ENCODE measurements around the gene GSTT2B.
"Not testable (repeated sequence)": the region's sequence is repeated elsewhere in the genome, so short reads cannot be mapped to it uniquely, and the experiment has no call there.

Gene GSTT2B

DNA sequence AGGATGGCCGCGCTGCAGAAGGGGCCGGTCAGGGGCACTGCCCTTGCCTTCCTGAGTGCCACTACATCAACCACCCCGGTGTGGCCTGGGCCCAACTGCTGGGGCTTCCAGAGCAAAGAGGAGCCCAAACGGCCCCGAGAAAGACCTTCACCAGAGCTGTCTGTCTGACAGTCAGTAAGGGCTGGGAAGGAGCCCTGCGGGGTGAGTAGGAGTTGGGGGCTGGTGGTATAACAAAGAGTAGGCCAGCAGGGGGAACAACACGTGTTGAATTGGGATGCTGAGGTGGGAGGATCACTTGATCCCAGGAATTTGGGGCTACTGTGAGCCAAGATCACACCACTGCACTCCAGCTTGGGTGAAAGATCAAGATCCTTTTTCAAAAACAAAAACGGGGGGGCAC is 40.3 kb upstream of the GSTT2B start:
- CTCF ChIA-PET, result no interaction called here
- H3K4me3 ChIP-seq (ENCODE audit: low read depth, low read length), result no peak overlapping the region
- POLR2A ChIA-PET, result no interaction called here
- TF ChIP-seq, protein P1, sequence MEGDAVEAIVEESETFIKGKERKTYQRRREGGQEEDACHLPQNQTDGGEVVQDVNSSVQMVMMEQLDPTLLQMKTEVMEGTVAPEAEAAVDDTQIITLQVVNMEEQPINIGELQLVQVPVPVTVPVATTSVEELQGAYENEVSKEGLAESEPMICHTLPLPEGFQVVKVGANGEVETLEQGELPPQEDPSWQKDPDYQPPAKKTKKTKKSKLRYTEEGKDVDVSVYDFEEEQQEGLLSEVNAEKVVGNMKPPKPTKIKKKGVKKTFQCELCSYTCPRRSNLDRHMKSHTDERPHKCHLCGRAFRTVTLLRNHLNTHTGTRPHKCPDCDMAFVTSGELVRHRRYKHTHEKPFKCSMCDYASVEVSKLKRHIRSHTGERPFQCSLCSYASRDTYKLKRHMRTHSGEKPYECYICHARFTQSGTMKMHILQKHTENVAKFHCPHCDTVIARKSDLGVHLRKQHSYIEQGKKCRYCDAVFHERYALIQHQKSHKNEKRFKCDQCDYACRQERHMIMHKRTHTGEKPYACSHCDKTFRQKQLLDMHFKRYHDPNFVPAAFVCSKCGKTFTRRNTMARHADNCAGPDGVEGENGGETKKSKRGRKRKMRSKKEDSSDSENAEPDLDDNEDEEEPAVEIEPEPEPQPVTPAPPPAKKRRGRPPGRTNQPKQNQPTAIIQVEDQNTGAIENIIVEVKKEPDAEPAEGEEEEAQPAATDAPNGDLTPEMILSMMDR (IDR thresholded peaks at IDR 0.05; ENCODE audit: insufficient read depth, low read length, missing control alignments), result no peak
- DNase-seq (ENCODE audit: low read depth, low spot score), result no peak

DNA sequence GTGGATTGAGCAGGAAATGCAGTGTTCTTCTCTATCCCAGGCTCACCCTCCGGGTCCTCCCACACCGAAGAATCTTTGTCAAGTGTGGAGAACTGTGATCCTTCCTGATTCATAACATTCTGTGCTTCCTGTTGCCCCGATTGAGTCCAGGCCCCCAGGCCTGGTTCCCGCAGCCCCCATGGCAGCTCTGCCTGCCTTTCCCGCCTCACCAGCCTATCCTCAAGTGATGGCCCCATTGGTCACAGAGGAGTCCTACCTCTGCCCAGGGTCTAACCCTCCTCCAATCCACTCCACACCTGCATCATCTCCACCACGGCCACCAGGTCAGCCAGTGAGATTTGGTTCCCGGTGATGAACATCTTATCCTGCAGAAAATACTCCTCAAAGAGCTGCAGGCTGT is 38.8 kb upstream of the GSTT2B start:
- DNase-seq (ENCODE audit: low read depth, low spot score); CTCF ChIA-PET; H3K4me3 ChIP-seq (ENCODE audit: low read depth, low read length); POLR2A ChIA-PET: not testable (repeated sequence)

DNA sequence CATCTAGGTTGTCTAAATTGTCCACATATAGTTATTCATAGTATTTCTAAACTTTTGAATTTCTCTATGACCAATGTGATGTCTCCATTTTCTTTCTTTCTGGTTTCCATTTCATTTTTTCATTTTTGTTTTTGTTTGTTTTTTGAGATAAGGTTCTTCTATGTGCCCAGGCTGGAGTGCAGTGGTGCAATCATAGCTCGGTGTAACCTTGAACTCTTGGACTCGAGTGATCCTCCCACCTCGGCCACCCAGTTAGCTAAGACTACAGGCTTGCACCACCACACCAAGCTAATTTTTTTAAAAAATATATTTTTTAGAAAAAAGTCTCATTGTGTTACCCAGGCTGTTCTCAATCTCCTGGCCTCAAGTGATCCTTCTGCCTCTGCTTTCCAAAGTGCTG is 36.1 kb upstream of the GSTT2B start:
- H3K4me3 ChIP-seq (ENCODE audit: low read depth, low read length), result no peak overlapping the region
- CTCF ChIA-PET, result no interaction called here
- POLR2A ChIA-PET, result no interaction called here
- TF ChIP-seq, protein P1 (IDR thresholded peaks at IDR 0.05; ENCODE audit: insufficient read depth, low read length, missing control alignments), result no peak
- no peak for DNase-seq (ENCODE audit: low read depth, low spot score)

DNA sequence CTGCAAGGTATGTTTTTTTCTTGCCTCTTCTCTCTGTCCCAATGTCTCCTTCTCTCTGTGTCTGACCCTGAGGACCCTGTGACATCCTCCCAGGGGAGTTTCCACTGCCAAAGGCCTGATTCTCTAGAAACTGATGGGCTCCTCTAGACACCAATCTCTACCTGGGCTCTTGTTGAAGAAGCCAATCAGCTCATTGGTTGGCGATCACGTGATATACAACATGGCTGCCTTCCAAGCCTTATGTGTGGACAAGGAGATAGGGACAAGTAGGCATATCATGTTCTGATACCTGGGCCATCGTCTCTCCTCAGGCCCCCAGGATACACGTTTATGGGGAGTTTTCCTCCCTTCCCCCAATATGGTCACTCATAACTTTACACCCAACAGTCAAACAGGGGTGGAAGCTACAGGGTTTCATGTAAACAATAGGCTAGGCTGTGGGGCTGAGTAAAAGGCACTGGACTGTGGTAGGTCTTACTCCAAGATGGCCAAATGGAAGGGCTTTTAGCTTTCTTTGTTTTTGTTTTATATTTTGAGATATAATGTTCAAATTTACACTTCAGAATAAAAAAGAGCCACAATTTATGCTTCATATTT is 32.7 kb upstream of the GSTT2B start:
- CTCF ChIA-PET, result interaction anchor here (0.9 kb wide), 1 partner anchor 254 kb away, joined by 3 read pairs; no protein-coding TSS in a partner anchor
- H3K4me3 ChIP-seq (ENCODE audit: low read depth, low read length); DNase-seq (ENCODE audit: low read depth, low spot score); POLR2A ChIA-PET: not testable (repeated sequence)

DNA sequence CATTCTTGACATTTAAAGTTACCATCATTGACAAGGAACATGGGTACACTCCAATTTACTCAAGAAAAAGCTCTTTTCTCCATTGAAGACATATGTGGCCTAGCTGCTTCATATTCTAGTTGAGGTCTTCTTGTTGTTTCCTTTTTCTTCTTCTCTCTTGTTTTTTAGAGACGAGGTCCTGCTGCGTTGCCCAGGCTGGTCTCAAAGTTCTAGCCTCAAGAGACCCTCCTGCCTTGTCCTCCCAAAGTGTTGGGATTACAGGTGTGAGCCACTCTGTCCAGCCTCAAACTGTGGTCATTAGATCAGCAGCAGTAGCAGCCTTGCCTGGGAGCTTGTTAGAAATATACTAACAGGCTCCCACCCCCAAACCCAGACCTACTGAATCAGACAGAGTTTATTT is 32.1 kb upstream of the GSTT2B start:
- POLR2A ChIA-PET; H3K4me3 ChIP-seq (ENCODE audit: low read depth, low read length); DNase-seq (ENCODE audit: low read depth, low spot score): not testable (repeated sequence)
- CTCF ChIA-PET, result interaction anchor here (0.9 kb wide), 1 partner anchor 254 kb away, joined by 3 read pairs; no protein-coding TSS in a partner anchor

DNA sequence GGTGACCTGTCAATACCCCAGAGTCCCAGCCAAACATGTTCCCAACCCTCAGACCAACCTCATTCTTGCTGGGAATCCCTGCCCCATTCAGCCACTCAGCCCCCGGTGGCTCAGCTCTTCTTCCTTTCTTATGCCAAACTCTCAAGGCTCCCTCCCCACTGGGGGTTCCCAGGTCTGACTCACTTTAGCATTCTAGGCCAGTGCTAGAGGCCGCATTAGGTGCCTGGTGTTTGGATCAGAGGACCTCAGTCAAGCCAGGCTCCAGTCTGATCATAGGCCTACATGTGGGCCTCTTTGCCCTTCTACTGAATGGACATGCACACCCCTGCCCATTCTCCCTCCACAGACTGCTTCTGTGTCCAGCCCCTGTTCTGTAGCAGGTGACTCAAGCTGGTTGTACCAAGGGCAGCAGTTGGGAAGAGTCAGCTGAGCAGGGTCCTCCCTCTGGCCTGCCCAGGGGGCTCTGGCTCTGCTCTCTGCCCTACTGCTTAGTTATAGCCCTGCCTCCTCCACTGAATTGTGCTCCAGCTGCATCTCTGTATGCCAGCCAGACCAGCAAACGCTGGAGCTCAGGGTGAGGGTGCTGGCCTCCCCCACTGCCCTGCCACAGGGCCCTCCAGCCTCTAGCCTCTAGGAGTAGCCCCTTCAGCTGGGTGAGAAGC is 28.7 kb upstream of the GSTT2B start:
- POLR2A ChIA-PET; H3K4me3 ChIP-seq (ENCODE audit: low read depth, low read length): not testable (repeated sequence)

DNA sequence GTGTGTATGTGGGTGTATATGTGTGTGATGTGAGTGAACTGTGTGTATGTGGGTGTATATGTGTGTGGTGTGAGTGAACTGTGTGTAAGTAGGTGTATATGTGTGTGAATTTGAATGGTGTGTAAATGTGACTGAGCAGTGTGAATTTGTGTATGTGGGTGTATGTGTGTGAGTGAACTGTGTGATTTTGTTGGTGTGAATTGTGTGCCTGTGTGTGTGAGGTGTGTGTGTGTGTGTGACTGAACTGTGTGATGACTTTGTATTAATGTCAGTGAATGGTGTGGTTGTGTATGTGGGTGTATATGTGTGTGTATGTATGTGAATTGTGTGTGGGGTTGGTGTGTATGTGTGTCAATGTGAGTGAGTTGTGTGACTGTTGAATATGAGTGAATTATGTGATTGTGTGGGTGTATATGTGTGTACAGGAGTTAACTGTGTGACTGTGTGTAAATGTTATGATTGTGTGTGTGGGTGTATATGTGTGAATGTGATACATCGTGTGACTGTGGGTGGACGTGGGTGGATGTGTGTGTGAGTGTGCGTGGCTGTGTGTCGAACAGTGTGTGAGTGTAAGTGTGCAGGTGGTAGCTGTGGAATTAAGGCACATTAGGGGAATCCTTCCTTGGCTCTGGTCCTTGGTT is 25.7 kb upstream of the GSTT2B start:
- DNase-seq (ENCODE audit: low read depth, low spot score); H3K4me3 ChIP-seq (ENCODE audit: low read depth, low read length); CTCF ChIA-PET; POLR2A ChIA-PET: not testable (repeated sequence)

More for the DNA sequence above, 28.7 kb upstream of the GSTT2B start:
- CTCF ChIA-PET; DNase-seq (ENCODE audit: low read depth, low spot score): not testable (repeated sequence)

DNA sequence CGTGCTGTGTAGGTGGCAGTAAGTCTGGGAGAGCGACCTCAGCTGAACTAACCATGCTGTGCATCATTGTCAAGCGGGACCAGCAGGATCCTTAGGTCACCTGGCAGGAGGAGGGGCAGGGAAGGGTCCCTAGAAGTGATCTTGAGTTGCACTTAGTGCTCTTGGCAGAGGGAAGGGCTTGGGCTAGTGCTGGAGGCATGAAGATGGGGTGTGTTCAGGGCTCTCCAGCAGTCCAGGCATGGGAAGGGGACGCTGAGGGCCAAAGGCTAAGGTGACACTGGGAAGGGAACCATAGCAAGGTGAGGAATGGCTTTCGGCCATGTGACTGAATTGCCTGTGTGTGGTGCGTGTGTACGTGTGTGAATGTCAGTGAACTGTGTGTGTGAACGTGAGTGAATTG is 25.1 kb upstream of the GSTT2B start:
- CTCF ChIA-PET; DNase-seq (ENCODE audit: low read depth, low spot score); H3K4me3 ChIP-seq (ENCODE audit: low read depth, low read length); POLR2A ChIA-PET: not testable (repeated sequence)

DNA sequence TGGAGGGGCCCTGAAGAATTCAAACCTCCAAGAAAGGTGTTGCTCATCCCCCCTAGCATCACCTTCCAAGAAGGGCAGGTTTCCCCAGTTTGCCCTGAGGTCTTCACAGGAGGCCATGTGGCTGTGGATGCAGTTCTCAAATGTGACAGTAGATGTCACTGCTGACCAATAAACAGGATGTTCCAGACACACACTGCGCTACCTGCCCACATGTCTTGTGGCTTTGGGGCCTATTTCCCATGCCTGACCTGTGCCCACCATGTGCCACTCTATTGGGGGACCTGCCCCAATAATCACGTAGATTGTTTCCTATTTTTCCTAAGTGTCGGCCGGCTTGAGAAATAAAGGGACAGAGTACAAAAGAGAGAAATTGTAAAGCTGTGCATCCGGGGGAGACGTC is 23.4 kb upstream of the GSTT2B start:
- TF ChIP-seq, protein P1 (IDR thresholded peaks at IDR 0.05; ENCODE audit: insufficient read depth, low read length, missing control alignments), result peak; percentile 69
- ChIA-PET CTCF (interaction anchor here (0.6 to 0.7 kb wide), 5 partner anchors 173 to 195 kb away, joined by 3 to 6 read pairs (median 3); no protein-coding TSS in a partner anchor), POLR2A (no interaction called here)
- no peak overlapping the region for H3K4me3 ChIP-seq (ENCODE audit: low read depth, low read length)
- DNase-seq (ENCODE audit: low read depth, low spot score), result no peak

DNA sequence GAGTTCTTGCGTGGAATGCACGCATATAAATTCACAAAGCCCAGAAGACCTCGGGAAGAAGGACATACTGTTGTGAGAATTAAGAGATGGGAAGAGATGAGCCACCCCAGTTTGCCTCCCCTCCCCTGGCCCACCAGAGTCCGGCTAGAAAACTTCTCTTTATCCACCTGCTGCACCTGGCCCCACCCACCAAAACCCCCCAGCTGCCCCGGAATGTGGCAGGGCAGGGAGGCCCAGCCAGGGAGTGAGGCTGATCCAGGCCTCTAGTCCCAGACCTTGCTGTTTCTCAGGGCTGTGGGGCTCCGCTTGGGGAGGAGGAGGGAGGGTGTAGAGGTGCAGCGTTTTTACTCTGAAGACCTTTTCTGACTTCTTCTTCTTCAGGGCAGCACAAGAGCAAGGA is 19.6 kb upstream of the GSTT2B start:
- CTCF ChIA-PET; H3K4me3 ChIP-seq (ENCODE audit: low read depth, low read length); DNase-seq (ENCODE audit: low read depth, low spot score); POLR2A ChIA-PET: not testable (repeated sequence)

DNA sequence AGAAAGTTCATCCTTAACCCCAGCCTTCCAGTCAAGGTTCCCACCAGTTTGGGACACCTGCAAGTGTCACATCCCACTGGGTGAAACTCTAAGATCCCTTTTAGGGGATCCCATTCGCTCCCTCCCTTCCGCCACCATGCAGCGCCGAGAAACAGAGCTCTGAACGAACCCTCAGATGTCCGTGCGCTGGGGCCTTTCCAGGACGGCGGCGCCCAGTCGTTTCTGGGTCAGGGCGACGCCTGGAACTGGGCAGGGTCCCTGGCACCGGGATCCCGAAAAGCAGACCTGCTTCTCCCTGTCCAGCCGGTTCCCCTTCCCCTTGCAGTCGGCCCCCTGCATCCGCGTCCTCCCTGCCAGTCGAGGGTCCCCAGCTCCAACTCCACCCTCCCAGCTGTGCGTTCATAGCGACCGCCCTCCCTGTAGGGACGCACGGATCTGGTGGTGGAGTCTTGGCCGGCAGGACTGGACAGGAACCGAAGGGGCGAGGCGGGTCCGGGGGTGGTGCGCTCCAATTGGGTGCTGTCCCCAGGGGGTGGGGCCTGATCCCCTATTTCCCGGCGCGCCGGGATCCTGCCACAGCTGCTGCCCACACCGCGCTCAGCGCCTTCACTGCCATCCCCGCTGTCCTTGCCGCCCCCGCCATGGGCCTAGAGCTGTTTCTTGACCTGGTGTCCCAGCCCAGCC is 18.7 kb upstream of the GSTT2B start, which contains the start of gene GSTT2:
Gene GSTT2, plus strand, starts transcription at position 578 of the 684 bp plus-strand sequence.
- DNase-seq (ENCODE audit: low read depth, low spot score); CTCF ChIA-PET; POLR2A ChIA-PET; H3K4me3 ChIP-seq (ENCODE audit: low read depth, low read length): not testable (repeated sequence)

DNA sequence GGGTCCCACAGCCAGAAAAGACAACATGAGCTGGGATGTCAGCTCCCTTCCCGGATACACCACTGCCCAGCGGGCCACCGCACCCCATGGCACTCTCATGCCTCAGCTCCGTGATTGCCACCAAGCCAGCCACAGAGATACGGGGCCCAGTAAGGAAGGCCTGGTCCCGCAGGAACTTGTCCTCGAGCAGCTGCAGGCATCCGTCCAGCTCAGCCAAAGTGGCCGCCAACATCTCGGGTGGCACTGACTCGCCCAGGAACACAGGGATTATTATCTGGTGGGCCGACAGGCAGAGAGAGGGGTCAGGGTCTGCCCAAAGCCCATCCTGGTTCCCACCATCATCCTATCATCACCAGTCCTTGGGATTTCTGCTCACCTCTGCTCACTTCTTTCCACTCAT is 16.3 kb upstream of the GSTT2B start:
- DNase-seq (ENCODE audit: low read depth, low spot score); H3K4me3 ChIP-seq (ENCODE audit: low read depth, low read length); POLR2A ChIA-PET; CTCF ChIA-PET: not testable (repeated sequence)

DNA sequence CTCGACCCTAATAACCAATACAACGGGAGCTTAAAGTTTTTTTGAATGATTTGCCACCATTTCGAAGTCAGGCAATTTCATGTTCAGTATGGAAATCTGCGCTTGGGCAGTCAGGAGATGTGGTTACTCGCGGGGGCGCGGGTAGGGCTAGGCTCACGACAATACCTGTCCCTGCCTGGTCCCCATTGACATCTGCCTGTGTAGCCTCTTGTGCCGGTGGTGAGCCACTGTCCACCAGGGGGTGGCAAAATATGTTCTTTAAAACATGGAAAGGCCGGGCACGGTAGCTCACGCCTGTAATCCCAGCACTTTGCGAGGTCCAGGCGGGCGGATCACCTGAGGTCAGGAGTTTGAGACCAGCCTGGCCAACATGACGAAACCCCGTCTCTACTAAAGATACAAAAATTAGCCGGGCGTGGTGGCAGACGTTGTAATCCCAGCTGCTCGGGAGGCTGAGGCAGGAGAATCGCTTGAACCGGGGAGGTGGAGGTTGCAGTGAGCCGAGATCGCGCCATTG is 13.9 kb upstream of the GSTT2B start:
- CTCF ChIA-PET, POLR2A ChIA-PET: not testable (repeated sequence)

More for the DNA sequence above, 13.9 kb upstream of the GSTT2B start:
- not testable (repeated sequence) for H3K4me3 ChIP-seq (ENCODE audit: low read depth, low read length); DNase-seq (ENCODE audit: low read depth, low spot score)
